Liver (tissue), 3 donors: ENCODE data around the gene BEND3.

ENCODE experiments used
- CTCF ChIP-seq: fragments of 150-350 bp; IDR thresholded peaks from 2 replicates; pipeline ENCODE4 v1.5.1; 2017; ENCODE audit warnings: improper control_type of control experiment, low read depth, low read length; ENCODE audit not compliant: missing input control
- JUND ChIP-seq, 2 donors: IDR thresholded peaks; 2 replicates each; pipeline ENCODE4 v1.6.1; 2016; ENCODE audit warnings: antibody characterized with exemption in 2 of 2
- REST ChIP-seq: IDR thresholded peaks from 2 replicates; pipeline ENCODE4 v1.6.1; 2016; ENCODE audit warnings: antibody characterized with exemption, mild to moderate bottlenecking
- YY1 ChIP-seq: IDR thresholded peaks from 2 replicates; pipeline ENCODE4 v1.6.1; 2016; ENCODE audit warnings: antibody characterized with exemption, mild to moderate bottlenecking
- donor health status: healthy.
- donor health status: healthy.

GRCh38 chr6:107068691-107069630 lies 46.4 kb downstream of the BEND3 start:
- TF ChIP-seq CTCF (no peak), YY1 (no peak), REST (no peak), JUND (IDR thresholded peaks at IDR 0.05) (no peak)
